ENCODE measurements around the gene DUSP5. TPM values are rescaled to one million over a fixed set of nuclear protein-coding genes. Genes with fewer than 3 reads are reported as not detected.

The DUSP5 gene
- total RNA-seq, 1 experiment from 2014 or later: 137 TPM

- no peak overlapping the region for H3K4me3 ChIP-seq (replicated peaks in 1 of 2; ENCODE audit: low read depth in 1 of 2, low read length in 2 of 2)
- DNase-seq (ENCODE audit: low read depth, low spot score): no peak
- H3K36me3 ChIP-seq (ENCODE audit: control insufficient read depth in 1 of 2, insufficient read depth in 2 of 2, low read length in 2 of 2): no peaks in the 10 kb centered on the region
- ATAC-seq: no peak
- BruUV-seq (replicated peaks): no TSS peak
- H3K4me1 ChIP-seq (ENCODE audit: control insufficient read depth in 1 of 2, insufficient read depth in 2 of 2, low read length in 2 of 2): peaks cover 0 to 11% of the 10 kb centered on the region in 2 experiments; a peak in 2 of 4 replicates
- H3K4me2 ChIP-seq (ENCODE audit: low read length): no peak overlapping the region
- TF ChIP-seq ZBTB33 (IDR thresholded peaks at IDR 0.05; ENCODE audit: extremely low read depth, insufficient replicate concordance, low read length) (no peak), EZH2 (IDR thresholded peaks at IDR 0.05) (no peak)
- H3K27ac ChIP-seq (ENCODE audit: low read depth, low read length): no peak overlapping the region
- H3K27me3 ChIP-seq (ENCODE audit: insufficient read depth, low read length): no peaks in the 10 kb centered on the region
- no peak overlapping the region for H2AFZ ChIP-seq (ENCODE audit: low read depth, low read length, poor library complexity, severe bottlenecking)
- RAD21 ChIA-PET (ENCODE audit: low non-redundant PET in 1 of 2, low total read pairs in 2 of 2, uncharacterized antibody in 2 of 2, unreplicated experiment in 2 of 2): no interaction called here
- intact Hi-C loops (cut with micrococcal nuclease): no loop called here
- no peaks in the 10 kb centered on the region for H3K9me3 ChIP-seq (ENCODE audit: control insufficient read depth in 1 of 2, insufficient read depth in 1 of 2, low read depth in 1 of 2, low read length in 2 of 2)
- no peaks in the 10 kb centered on the region for H3K9me2 ChIP-seq (ENCODE audit: insufficient read depth)
- POLR2A ChIA-PET: no interaction called here
- H4K20me1 ChIP-seq (ENCODE audit: insufficient read depth): no peaks in the 10 kb centered on the region
- CTCF ChIA-PET: interaction anchor here (1.0 to 1.5 kb wide), 4 partner anchors 13 to 240 kb away, joined by 3 to 5 read pairs (median 3); partner anchors contain the start of gene SMNDC1
- no peaks in the 10 kb centered on the region for H3K79me2 ChIP-seq (ENCODE audit: insufficient read depth, low read length)
- no peak overlapping the region for H3K9ac ChIP-seq (ENCODE audit: low read length)
Observed at GRCh38 chr10:110544958-110545537, 47.3 kb downstream of the DUSP5 start.

- intact Hi-C loops (cut with micrococcal nuclease): loop anchor here (2.0 kb wide), 1 partner anchor 49 kb away; the partner anchor contains the start of gene DUSP5
- Histone ChIP-seq H3K4me1 (ENCODE audit: control insufficient read depth in 1 of 2, insufficient read depth in 2 of 2, low read length in 2 of 2) (peaks cover 0 to 11% of the 10 kb centered on the region in 2 experiments; a peak in 2 of 4 replicates), H3K9me2 (ENCODE audit: insufficient read depth) (no peaks in the 10 kb centered on the region), H3K4me2 (ENCODE audit: low read length) (no peak overlapping the region), H3K27ac (ENCODE audit: low read depth, low read length) (no peak overlapping the region), H2AFZ (ENCODE audit: low read depth, low read length, poor library complexity, severe bottlenecking) (no peak overlapping the region), H4K20me1 (ENCODE audit: insufficient read depth) (no peaks in the 10 kb centered on the region), H3K9ac (ENCODE audit: low read length) (no peak overlapping the region), H3K36me3 (ENCODE audit: control insufficient read depth in 1 of 2, insufficient read depth in 2 of 2, low read length in 2 of 2) (no peaks in the 10 kb centered on the region), H3K27me3 (ENCODE audit: insufficient read depth, low read length) (no peaks in the 10 kb centered on the region), H3K79me2 (ENCODE audit: insufficient read depth, low read length) (no peaks in the 10 kb centered on the region), H3K4me3 (replicated peaks in 1 of 2; ENCODE audit: low read depth in 1 of 2, low read length in 2 of 2) (no peak overlapping the region), H3K9me3 (ENCODE audit: control insufficient read depth in 1 of 2, insufficient read depth in 1 of 2, low read depth in 1 of 2, low read length in 2 of 2) (no peaks in the 10 kb centered on the region)
- ChIA-PET RAD21 (ENCODE audit: low non-redundant PET in 1 of 2, low total read pairs in 2 of 2, uncharacterized antibody in 2 of 2, unreplicated experiment in 2 of 2) (interaction anchor here (1.2 kb wide), 2 partner anchors 192 to 236 kb away, joined by 3 to 5 read pairs; no protein-coding TSS in a partner anchor), CTCF (interaction anchor here (0.8 to 2.8 kb wide), 9 partner anchors 8 to 240 kb away, joined by 3 to 19 read pairs (median 6); partner anchors contain the start of gene SMNDC1), POLR2A (interaction anchor here (0.6 to 1.6 kb wide), 3 partner anchors 23 to 240 kb away, joined by 3 to 7 read pairs (median 4); no protein-coding TSS in a partner anchor)
- TF ChIP-seq YY1 (IDR thresholded peaks at IDR 0.05; ENCODE audit: extremely low read depth, insufficient replicate concordance, low read depth, low read length): no peak
- no peak for TF ChIP-seq ELF1 (IDR thresholded peaks at IDR 0.05; ENCODE audit: borderline replicate concordance, low read depth)
- no peak for TF ChIP-seq TCF7L2 (IDR thresholded peaks at IDR 0.05; ENCODE audit: borderline replicate concordance, extremely low read depth, insufficient read depth, insufficient read length)
- ATAC-seq: no peak
- no TSS peak for BruUV-seq (replicated peaks)
- no peak for DNase-seq (ENCODE audit: low read depth, low spot score)
Observed at GRCh38 chr10:110546077-110546476, 48.4 kb downstream of the DUSP5 start.

Data from HCT116 (cell line).